HG02943 (cell line): ENCODE measurements around the gene RBFOX2.
"Not testable (repeated sequence)": the region's sequence is repeated elsewhere in the genome, so short reads cannot be mapped to it uniquely, and the experiment has no call there.

Experiments
- ATAC-seq: cut with Tn5 transposase; IDR thresholded peaks from one replicate; pipeline ENCODE4 v1.9.1; 2021; ENCODE audit warnings: mild to moderate bottlenecking, low read depth, moderate library complexity; ENCODE audit not compliant: unreplicated experiment

Gene RBFOX2

GRCh38 chr22:36012332-36012731 lies 16.3 kb downstream of the RBFOX2 start:
- ATAC-seq: no peak

- ATAC-seq: no peak
These were observed 17.7 kb downstream of the RBFOX2 start for GRCh38 chr22:36010882-36011281.

GRCh38 chr22:36010090-36010489 lies 18.5 kb downstream of the RBFOX2 start:
- ATAC-seq: no peak

GRCh38 chr22:36009085-36009484 lies 19.5 kb downstream of the RBFOX2 start:
- no peak for ATAC-seq

GRCh38 chr22:36008565-36008964 lies 20.1 kb downstream of the RBFOX2 start:
- ATAC-seq: no peak

GRCh38 chr22:36008131-36008530 lies 20.5 kb downstream of the RBFOX2 start:
- ATAC-seq: no peak

GRCh38 chr22:36003972-36004674 lies 24.5 kb downstream of the RBFOX2 start:
- no peak for ATAC-seq

- no peak for ATAC-seq
These were observed 25.8 kb downstream of the RBFOX2 start for GRCh38 chr22:36002718-36003260.

GRCh38 chr22:36002084-36002483 lies 26.5 kb downstream of the RBFOX2 start:
- ATAC-seq: no peak

GRCh38 chr22:35998748-35999147 lies 29.9 kb downstream of the RBFOX2 start:
- no peak for ATAC-seq

GRCh38 chr22:35997438-35997837 lies 31.2 kb downstream of the RBFOX2 start:
- ATAC-seq: no peak

GRCh38 chr22:35996596-35996995 lies 32.0 kb downstream of the RBFOX2 start:
- no peak for ATAC-seq

- ATAC-seq: no peak
These were observed 32.9 kb downstream of the RBFOX2 start for GRCh38 chr22:35995772-35996171.

- no peak for ATAC-seq
These were observed 33.3 kb downstream of the RBFOX2 start for GRCh38 chr22:35995348-35995747.

- not testable (repeated sequence) for ATAC-seq
These were observed 34.9 kb downstream of the RBFOX2 start for GRCh38 chr22:35993727-35994126.

- no peak for ATAC-seq
These were observed 35.4 kb downstream of the RBFOX2 start for GRCh38 chr22:35993048-35993714.

GRCh38 chr22:35991168-35991567 lies 37.5 kb downstream of the RBFOX2 start:
- ATAC-seq: no peak

GRCh38 chr22:35988030-35988429 lies 40.6 kb downstream of the RBFOX2 start:
- no peak for ATAC-seq

GRCh38 chr22:35987487-35987886 lies 41.1 kb downstream of the RBFOX2 start:
- no peak for ATAC-seq

- ATAC-seq: no peak
These were observed 42.5 kb downstream of the RBFOX2 start for GRCh38 chr22:35986088-35986487.

GRCh38 chr22:35985371-35985770 lies 43.3 kb downstream of the RBFOX2 start:
- ATAC-seq: no peak
